Mammary epithelial cell (primary cell): ENCODE data around the gene NTM.

Experiments used
- CTCF ChIP-seq, 2 donors: IDR thresholded peaks in 1 of 2; conservative IDR thresholded peaks in 1 of 2; 2 replicates each; pipeline ENCODE4 v1.5.1; 2011 to 2012; ENCODE audit warnings: inconsistent platforms in 2 of 2, low read length in 2 of 2, mild to moderate bottlenecking in 2 of 2, control low read depth in 1 of 2, low read depth in 1 of 2; ENCODE audit not compliant: insufficient read depth in 1 of 2; ENCODE audit errors: extremely low read depth in 1 of 2
- EZH2 ChIP-seq: IDR thresholded peaks from 2 replicates; pipeline ENCODE4 v1.6.1; 2012; ENCODE audit warnings: low read length, inconsistent platforms, borderline replicate concordance

GRCh38 chr11:132084433-132084832 is 714.0 kb downstream of the NTM start:
- TF ChIP-seq CTCF (conservative IDR thresholded peaks at IDR 0.05 in 1 of 2, IDR thresholded peaks at IDR 0.05 in 1 of 2; ENCODE audit: extremely low read depth in 1 of 2, insufficient read depth in 1 of 2, low read depth in 1 of 2, low read length in 2 of 2), result no peak
- no peak for TF ChIP-seq EZH2
